NK-92 treated with Interleukin-12 subunit alpha and Interleukin-12 subunit beta, amount 100 ng/mL, for 24 hours (cell line): ENCODE measurements around the gene SLC26A3.

Experiments used
- DNase-seq: peaks from one replicate; lab custom pipeline; 2025; lab: John Stamatoyannopoulos, UW

SLC26A3 gene

GRCh38 chr7:107744345-107744750 is 58.7 kb downstream of the SLC26A3 start:
- DNase-seq, result no peak

- DNase-seq, result peak; percentile 97
Observed at GRCh38 chr7:107743567-107744344, 59.3 kb downstream of the SLC26A3 start, which contains the start of gene CBLL1. CBLL1 (plus strand) TSS chr7:107744142; CDS start chr7:107744164, 22 bp downstream.

GRCh38 chr7:107742678-107743566 is 60.1 kb downstream of the SLC26A3 start:
- peak; percentile 70 for DNase-seq

- DNase-seq, result no peak
Observed at GRCh38 chr7:107728276-107728675, 74.7 kb downstream of the SLC26A3 start.

GRCh38 chr7:107726356-107727130 is 76.5 kb downstream of the SLC26A3 start:
- no peak for DNase-seq

GRCh38 chr7:107725138-107725740 is 77.8 kb downstream of the SLC26A3 start:
- peak; percentile 35 for DNase-seq

GRCh38 chr7:107723255-107723654 is 79.8 kb downstream of the SLC26A3 start:
- DNase-seq, result no peak

GRCh38 chr7:107721286-107721685 is 81.7 kb downstream of the SLC26A3 start:
- no peak for DNase-seq

- no peak for DNase-seq
Observed at GRCh38 chr7:107718456-107719193, 84.4 kb downstream of the SLC26A3 start.

- DNase-seq, result no peak
Observed at GRCh38 chr7:107715531-107715930, 87.5 kb downstream of the SLC26A3 start.
